HG02759 (cell line): ENCODE results near the gene DIAPH3.
"Not testable (repeated sequence)": the region's sequence is repeated elsewhere in the genome, so short reads cannot be mapped to it uniquely, and the experiment has no call there.

Experiments used
- ATAC-seq: cut with Tn5 transposase; IDR thresholded peaks from one replicate; pipeline ENCODE4 v1.9.1; 2021; ENCODE audit warnings: mild to moderate bottlenecking, moderate library complexity; ENCODE audit not compliant: unreplicated experiment

DIAPH3 gene

DNA sequence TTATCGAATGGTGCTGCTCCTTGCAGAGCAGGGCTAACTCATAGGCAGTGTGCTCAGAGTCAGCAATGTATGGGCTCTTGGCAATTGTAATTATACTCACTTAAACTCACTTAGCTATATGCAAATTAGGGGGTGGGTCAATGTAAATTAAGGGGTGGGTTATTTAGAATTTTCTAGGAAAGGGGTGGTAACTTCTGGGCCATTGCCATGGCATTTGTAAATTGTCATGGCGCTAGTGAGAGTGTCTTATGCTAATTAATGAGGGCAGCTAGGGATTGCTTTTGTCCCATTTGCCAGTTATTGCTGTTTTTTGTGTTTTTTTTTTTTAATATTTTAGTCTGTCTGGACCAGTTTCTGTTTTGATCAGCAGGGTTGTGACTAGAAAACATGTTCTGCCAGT, 68.4 kb downstream of the DIAPH3 start:
- ATAC-seq, result no peak

DNA sequence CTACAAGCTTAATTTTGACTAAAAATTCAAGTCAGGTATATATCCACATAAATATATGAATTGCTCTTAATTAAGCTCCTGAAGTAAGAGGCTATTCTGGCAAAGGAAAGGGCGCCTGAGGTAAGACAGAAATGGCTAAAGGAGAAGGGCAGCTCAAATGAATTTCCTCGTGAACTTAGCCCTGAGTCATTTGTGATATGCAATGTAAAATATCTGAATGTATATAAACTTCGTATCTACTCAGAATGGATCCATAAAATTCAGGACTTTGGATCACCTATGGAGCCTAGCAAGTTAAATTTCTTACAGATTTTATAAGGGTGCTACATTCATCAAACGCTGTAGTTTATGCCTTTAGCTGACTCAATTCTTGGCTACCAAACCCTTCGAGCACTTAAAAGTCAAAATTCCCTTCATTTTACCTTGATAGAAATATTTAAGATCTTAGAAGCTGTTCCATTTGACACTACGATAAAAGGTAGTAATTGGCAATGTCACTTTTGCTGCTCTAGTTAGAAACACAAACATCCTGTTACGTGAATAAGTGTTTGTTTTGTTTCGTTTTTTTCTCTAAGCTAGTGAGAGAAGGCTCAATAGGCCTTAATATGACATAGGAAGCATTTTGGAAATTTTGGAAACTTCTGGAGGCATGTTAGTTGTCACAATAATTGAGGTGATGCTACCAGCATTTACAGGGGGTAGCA, 69.2 kb downstream of the DIAPH3 start:
- no peak for ATAC-seq

DNA sequence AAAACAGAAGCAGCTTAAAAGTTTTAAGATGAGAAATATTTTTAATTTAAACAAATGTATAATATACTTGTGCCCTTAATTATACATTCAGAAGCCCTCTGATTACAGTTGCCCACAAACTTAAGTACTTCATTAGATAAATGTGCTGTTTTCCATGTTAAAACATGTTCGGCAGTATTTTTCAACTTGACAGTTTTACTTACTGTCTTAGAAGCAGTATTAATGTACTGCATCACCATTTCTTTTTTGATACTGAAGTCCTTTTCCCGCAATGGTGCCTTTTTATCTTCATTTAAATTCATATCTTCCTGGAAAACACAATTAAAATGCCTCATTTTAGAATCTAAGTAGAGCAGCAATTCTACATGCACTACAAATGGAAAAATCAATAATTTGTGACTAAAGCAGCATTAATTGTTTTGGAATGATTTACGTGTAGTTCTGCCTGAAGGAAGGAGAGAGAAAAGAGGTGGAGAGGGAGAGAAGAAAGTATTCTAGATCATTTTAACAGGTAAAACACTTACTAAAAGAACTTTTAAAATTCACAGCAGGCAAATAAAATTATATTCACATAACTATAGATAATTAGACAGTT, 70.2 kb downstream of the DIAPH3 start:
- no peak for ATAC-seq

DNA sequence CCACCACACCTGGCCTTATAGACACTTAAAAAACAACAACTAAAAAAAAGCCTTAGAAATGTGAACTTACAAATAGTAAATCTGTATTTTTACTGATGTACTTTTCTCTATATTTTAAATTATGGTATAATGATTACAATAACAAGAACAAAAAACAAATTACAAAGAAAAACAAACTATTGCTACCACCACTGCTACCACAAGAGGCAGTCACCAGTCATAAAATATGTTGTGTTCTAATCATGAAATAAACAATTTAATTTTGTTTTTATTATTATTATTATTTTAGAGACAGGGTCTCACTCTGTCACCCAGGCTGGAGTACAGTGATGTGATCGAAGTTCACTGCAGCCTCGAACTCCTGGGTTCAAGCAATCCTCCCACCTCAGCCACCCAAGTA, 72.2 kb downstream of the DIAPH3 start:
- no peak for ATAC-seq

DNA sequence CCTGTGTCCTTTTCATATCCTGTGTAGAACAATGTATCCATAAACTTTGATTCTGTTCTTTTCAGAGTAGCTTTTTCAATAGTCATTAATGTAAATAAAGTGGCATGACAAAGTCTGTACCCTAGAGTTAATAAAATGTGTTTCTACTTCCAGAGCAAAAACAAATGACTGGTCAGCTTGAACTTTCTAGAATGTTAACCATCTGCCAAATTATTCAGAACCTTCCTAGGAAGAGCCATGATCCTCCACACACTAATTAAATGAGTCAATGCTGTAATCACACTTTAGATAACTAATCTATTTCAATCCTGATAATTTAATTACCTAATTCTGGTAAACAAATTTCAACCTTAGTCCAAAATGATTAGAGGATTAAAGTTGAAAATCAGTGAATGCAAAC, 73.2 kb downstream of the DIAPH3 start:
- no peak for ATAC-seq

DNA sequence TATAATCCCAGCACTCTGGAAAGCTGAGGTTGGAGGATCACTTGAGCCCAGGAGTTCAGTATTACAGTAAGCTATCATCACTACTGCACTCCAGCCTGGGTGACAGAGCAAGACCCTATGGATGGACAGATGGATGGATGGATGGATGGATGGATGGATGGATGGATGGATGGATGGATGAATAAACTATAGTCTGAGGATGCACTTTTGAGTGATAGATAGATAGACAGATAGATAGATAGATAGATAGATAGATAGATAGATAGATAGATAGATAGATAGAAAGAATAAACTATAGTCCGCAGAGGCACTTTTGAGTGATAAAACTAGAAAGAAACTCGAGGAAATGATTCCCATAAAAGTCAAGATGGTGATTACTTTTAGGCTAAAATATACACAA, 79.9 kb downstream of the DIAPH3 start:
- not testable (repeated sequence) for ATAC-seq

DNA sequence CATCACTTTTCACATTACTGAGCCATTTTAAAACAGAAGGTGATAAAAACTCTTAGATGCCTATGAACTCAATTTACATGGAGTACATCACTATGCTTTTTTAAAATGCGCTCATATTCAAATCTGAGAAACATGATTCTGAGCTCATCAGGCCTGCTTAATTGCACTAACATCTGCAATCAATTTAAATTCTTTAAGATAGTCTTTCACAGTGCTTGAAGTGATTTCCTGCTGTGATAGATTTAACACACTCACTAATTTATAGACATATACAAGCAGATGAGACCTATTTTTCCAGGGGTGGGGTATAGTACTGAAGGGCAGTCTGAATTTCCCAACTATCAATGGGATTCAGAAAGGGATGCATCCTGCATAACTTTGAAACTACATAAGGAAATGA, 82.9 kb downstream of the DIAPH3 start:
- no peak for ATAC-seq

DNA sequence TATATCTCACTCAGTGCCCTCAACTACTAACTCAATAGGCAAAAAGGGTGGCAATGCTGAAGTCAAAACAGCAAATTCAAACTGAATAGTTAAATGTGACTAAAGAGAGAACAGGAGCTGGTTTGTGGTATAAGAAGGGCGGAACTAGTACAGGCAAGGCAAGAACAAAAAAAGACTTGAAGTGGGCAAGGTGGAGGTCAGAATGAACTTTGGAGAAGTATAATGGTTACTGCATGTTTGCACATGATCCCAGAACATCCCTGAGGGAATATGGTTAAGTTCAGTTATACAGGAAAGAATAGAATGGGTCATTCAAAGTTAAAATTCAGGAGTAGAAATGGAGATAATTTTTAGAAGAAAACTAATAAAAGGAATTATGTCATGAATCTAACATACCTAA, 85.5 kb downstream of the DIAPH3 start:
- ATAC-seq, result no peak

DNA sequence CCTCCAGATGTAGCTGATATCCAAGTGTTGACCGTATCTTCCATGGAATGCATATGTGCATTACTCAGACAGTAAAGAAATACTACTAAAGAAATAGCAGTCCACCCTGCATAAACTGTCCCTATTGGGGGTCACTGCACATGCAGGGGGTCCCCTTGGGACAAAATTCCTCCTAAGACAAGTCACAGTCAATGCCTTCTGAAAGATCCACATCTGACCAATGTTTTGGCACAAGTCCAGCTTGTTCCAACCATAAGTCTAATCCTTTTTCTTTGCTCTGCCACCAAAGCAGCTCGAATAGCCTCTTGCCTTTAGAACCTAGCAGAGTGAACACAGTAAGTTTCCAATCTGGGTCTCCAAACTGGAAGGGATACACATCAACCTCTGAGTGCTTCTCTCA, 87.9 kb downstream of the DIAPH3 start:
- ATAC-seq, result no peak

DNA sequence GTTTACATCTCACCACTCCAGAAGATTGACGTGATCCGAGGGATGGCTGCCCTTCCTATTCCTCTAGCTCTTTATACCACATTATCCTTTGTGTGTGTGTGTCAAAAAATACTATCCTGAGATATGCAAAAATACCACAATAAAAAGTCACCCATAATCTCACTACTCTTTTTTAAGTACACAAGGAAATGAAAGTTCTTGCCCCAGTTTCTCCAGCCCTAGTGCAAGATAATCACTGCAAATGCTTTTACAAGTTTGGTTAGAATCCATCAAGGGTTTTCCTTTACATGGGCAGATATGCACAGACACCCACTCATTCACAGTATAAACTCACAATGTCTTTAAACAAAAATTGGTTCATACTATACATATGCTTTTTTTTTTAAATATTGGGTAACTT, 89.3 kb downstream of the DIAPH3 start:
- ATAC-seq, result no peak

DNA sequence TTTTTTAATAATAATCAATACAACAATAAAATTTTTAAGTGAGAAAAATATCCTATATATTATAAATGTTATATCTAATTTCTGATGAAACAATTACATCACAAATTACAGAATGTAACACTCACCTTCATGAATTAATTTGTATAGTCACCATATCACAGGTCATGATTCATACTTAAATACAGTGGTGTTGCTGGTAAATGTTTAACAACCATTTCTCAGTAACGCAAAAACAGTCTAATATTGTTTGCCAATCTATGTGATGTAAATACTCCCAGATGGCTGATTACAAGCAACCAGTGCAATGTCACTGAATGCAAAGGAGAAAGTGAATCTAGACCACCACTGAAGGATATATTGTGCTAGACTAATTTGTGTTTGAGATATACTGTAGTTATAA, 97.5 kb downstream of the DIAPH3 start:
- no peak for ATAC-seq

DNA sequence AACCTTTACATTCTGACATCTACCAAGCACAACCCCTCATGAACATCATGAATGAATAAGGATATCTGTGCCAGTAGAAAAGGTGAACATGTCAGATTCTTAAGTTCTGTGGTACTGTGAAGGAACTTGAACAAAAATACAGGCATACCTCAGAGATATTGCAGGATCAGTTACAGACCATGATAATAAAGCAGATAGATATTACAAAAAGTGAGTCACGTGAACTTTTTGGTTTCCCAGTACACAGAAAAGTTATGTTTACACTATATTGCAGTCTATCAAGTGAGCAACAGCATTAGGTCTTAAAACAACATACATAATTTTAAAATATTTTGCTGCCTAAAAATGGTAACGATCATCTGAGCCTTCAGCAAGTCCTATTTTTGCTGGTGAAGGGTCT, 101.2 kb downstream of the DIAPH3 start:
- no peak for ATAC-seq

DNA sequence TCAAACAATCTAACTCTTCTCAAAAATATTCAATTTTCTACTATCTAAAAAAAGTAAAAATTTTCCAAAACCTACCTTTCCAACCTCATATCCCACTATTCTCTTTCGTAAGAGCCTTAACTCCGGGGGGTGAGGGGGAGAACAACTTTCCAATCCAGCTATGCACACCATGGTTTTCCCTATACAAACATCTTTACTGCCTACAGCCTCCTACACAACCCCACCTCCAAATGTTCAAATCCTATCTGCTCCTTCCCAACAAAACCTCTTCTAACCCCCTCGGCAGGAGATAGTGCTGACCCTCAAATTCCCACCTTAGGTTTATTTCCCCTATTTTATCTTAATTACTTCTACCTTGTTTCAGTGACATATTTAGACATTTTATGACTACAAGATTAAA, 102.0 kb downstream of the DIAPH3 start:
- ATAC-seq, result no peak

DNA sequence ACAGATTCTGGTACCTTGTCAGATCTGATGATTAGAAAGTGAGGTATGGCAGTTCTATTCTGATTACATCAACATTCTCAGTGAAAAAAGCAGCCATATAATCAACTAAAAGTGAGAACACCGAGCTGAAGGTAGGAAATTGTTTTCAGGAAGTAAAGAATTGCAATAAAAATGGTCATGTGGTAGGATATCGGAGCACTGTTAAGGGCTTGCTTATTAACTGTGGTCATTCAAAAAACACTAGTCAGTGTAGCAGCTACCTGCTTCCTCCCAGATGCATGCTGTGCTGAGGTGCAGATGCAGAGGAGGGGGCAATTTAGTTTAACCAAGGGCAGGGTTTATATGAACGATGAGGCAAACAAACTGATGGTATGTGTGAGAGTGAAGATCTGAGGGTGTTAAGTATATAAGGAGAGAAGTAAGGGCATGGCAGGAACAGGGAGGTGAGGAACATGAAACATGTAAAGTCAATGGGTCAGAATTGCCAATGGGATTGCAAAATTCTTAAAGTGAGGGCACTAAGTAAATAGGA, 111.9 kb downstream of the DIAPH3 start:
- no peak for ATAC-seq

DNA sequence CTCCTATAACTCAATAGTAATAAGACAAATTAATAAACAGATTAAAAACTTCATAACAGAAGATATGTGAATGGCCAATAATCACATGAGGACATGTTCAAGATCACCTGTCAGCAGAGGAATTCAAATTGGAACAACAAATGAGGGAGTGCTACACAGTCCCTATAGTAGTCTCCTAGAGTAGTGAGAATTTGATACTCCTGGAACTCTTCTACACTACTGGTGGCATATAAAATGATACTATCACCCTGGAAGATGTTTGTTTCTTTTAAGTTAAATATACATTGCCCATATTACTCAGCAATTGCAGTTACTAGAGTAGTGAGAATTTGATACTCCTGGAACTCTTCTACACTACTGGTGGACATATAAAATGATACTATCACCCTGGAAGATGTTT, 115.4 kb downstream of the DIAPH3 start:
- ATAC-seq, result not testable (repeated sequence)

DNA sequence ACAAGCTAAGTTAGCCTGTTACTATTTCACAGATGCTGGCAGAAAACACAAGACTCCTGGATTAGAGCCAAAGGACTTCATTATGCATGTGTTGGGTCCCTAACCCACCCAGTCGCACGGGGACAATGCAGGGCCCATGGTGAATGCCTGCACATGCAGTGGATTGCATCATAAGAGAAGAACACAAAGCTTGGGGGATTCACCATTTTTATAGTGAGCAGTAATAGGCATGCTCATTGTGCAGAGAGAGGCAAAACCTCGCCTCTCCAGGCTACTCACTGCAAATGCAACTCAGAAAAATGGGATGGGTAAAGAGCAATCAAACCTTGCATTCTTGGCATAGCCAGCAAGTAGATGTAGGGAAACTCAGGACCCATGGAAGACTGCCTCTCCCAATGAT, 115.8 kb downstream of the DIAPH3 start:
- ATAC-seq, result no peak

DNA sequence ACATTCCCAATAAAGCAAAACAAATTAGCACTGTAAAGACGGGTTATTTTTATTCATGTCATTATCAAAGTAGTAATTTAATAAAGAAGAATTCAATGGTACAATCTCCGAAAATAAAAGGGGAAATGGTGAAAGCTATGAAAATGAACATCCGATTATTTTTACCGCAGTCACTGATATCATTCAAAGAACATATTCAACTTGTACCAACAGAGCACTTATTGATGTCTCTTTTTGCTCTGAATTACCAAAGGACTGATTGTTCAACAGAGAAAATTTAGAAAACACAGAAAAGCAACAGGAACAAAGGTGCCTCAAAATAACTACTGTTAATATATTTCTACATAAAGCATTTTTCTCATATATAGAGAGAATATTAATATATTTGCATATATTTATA, 119.4 kb downstream of the DIAPH3 start:
- no peak for ATAC-seq

DNA sequence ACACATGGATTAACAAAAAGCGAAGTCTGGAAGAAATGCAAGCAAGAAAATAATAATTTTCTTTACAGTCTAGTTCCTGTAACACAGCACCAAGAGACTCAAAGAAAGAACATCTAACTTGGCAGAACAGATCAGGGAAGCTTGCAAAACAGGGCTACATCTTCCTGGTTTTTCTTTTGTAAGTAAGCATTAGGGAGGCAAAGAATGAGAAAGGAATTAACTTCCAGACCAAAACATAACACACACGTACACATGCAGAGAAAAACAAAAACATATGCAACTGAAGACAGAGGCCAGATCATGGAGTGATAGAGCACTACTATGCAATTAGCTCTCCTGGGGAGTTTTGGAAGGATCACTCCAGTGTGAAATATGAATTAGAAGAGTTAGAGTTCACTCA, 120.5 kb downstream of the DIAPH3 start:
- ATAC-seq, result no peak

DNA sequence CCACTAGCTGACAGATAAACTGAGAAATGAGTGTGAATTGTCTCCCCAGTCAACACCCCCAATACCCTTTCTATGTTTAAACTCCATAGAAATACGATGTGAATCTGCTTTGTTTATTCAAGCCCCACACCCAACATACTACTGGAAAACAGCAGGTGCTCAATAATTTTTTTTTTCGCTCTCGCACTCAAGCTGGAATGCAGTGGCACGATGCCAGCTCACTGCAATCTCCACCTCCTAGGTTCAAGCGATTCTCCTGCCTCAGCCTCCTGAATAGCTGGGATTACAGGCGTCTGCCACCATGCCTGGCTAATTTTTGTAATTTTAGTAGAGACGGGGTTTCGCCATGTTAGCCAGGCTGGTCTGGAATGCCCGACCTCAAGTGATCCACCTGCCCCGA, 123.1 kb downstream of the DIAPH3 start:
- ATAC-seq, result not testable (repeated sequence)

DNA sequence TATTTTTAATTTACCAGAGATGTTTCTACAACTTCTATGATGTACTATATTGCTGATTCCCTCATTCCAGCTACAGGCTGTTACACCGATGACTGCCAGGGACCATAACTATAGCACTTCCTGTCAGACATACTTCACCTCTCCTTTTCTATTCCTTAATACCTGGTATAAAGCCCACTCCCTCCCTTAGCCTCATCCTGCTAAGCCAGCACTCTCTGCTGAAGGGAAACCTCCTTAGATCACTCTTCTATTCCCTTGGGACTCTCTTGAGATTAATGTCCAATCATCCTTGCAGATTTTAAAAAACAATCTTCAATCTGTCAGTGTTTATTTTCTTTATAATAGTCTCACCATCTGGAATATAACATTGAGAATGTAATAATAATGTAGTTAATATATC, 127.9 kb downstream of the DIAPH3 start:
- no peak for ATAC-seq

DNA sequence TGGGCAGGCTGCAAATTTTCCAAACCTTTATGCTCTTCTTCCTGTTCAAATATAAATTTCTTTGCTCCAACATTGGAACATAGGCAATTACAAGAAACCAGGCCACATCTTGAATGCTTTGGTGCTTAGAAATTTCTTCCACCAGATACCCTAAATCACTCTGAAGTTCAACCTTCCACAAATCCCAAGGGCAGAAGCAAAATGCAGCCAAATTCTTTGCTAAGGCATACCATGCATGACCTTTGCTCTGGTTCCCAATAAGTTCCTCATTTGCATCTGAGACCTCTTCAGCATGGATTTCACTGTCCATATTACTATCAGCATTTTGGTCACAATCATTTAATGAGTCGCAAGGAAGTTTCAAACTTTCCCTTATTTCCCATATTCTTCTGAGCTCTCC, 130.9 kb downstream of the DIAPH3 start:
- ATAC-seq, result no peak

DNA sequence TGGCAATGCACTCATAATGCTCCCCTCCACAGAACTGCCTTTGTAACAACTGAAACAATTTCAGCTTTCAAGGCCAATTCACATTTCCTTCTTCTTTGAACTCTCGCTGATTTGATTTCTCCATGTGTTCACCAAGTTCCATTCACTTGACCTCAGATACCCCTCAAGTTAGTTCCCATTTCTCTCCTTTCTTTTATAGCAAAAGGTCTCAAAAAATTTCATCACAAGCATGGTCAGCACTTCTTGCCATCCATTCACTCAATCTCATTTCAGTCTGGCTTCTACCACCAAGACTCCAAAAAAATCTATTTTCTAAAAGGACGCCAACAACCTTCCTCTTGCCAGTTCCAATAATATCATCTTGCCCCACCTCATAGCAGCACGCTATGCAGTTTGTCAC, 135.7 kb downstream of the DIAPH3 start:
- ATAC-seq, result no peak

DNA sequence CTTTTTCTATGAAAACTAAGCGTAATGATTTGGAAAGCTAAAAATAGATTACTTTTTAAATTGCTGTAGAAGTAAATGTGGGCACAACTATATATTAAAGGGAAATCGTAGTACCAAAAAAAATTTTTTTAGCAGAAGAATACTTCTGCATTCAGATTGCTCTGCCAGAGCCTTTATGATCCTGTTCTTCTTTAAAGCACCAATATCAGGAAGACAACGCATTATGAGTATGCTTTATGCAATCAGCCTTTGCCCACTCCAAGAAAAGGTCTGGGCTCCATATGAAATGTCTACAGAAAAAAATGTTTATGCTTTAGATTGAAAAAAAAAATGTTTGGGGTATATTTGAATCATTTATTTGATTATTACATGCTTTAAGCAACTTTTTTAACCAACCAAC, 137.4 kb downstream of the DIAPH3 start:
- ATAC-seq, result no peak
